A673 (cell line): ENCODE data around the gene SRSF2. TPM values are rescaled to one million over a fixed set of nuclear protein-coding genes. Genes with fewer than 3 reads are reported as not detected.

ENCODE experiments used
- BruUV-seq: library from RNA; stranded (reverse); fragments of 400-500 nt; replicated peaks from 2 replicates; lab custom pipeline; 2021; lab: Mats Ljungman, UMichigan
- CTCF ChIA-PET: fragments of 300-600 bp; sonication (Branson Sonifier 250); formaldehyde crosslinking; loops from one replicate; lab custom pipeline; 2022; ENCODE audit warnings: antibody characterized with exemption; lab: Charles Lee
- POLR2A ChIA-PET: fragments of 300-600 bp; sonication (Branson Sonifier 250); formaldehyde crosslinking; loops from one replicate; lab custom pipeline; 2022; ENCODE audit warnings: antibody characterized with exemption; ENCODE audit not compliant: low non-redundant PET; lab: Charles Lee
- DNase-seq: peaks from one replicate; pipeline ENCODE4 v3.0.0-alpha.2; 2015; ENCODE audit warnings: low spot score
- H3K27ac ChIP-seq: fragments of 200-600 bp; sonication (generic); 2 replicates; pipeline ENCODE4 v1.5.1; 2016; ENCODE audit warnings: mixed run types, low read depth, mild to moderate bottlenecking, mixed read lengths, antibody characterized with exemption, low read length; ENCODE audit not compliant: poor library complexity, severe bottlenecking
- H3K27me3 ChIP-seq: fragments of 200-600 bp; sonication (generic); replicated peaks from 2 replicates; pipeline ENCODE4 v1.6.1; 2017; ENCODE audit warnings: mixed run types, low read depth, mild to moderate bottlenecking, mixed read lengths, antibody characterized with exemption, low read length; ENCODE audit not compliant: insufficient read depth, poor library complexity
- H3K36me3 ChIP-seq: fragments of 200-600 bp; sonication (generic); 2 replicates; pipeline ENCODE4 v1.6.1; 2016; ENCODE audit warnings: mixed run types, mild to moderate bottlenecking, mixed read lengths, antibody characterized with exemption, low read length; ENCODE audit not compliant: insufficient read depth, poor library complexity, severe bottlenecking
- H3K4me1 ChIP-seq: fragments of 200-600 bp; sonication (generic); 2 replicates; pipeline ENCODE4 v1.6.1; 2017; ENCODE audit warnings: mixed run types, mild to moderate bottlenecking, mixed read lengths, antibody characterized with exemption, low read length; ENCODE audit not compliant: insufficient read depth, poor library complexity, severe bottlenecking
- H3K4me3 ChIP-seq: fragments of 200-600 bp; sonication (generic); 2 replicates; pipeline ENCODE4 v1.5.1; 2016; ENCODE audit warnings: low read depth, mixed run types, mild to moderate bottlenecking, mixed read lengths, low read length; ENCODE audit not compliant: poor library complexity, severe bottlenecking
- H3K9me3 ChIP-seq: fragments of 200-600 bp; sonication (generic); 2 replicates; pipeline ENCODE4 v1.6.1; 2016; ENCODE audit warnings: mixed run types, low read depth, mild to moderate bottlenecking, mixed read lengths, antibody characterized with exemption, low read length; ENCODE audit not compliant: poor library complexity, severe bottlenecking
- EZH2 ChIP-seq: fragments of 200-600 bp; sonication (generic); IDR thresholded peaks from 2 replicates; pipeline ENCODE4 v1.6.1; 2017; ENCODE audit warnings: borderline replicate concordance, low read depth, mild to moderate bottlenecking, mixed read lengths, antibody characterized with exemption, low read length; ENCODE audit not compliant: poor library complexity, severe bottlenecking
- intact Hi-C: fragments of 100-400 bp; cut with micrococcal nuclease; formaldehyde crosslinking; loops from one replicate; pipeline ENCODE4 v1.10.0; 2022; ENCODE audit not compliant: unreplicated experiment
- microRNA-seq: library from miRNA; unstranded; fragments of <30 nt; microRNA quantifications from one replicate; pipeline ENCODE4 v1.2.0, GENCODE V29; 2021
- total RNA-seq: library from RNA; stranded (reverse); gene quantifications from 2 replicates; pipeline ENCODE4 v1.2.3, GENCODE V29; 2021
- TF ChIP-seq, protein P1 (sequence below): fragments of 300-800, 200-600 bp; sonication (generic); conservative IDR thresholded peaks from 2 replicates; pipeline ENCODE4 v1.5.1; 2017; ENCODE audit warnings: low read depth, mild to moderate bottlenecking, antibody characterized with exemption, low read length, moderate library complexity, mixed read lengths

Gene SRSF2
- total RNA-seq, 1 experiment from 2014 or later = 406 TPM

DNA sequence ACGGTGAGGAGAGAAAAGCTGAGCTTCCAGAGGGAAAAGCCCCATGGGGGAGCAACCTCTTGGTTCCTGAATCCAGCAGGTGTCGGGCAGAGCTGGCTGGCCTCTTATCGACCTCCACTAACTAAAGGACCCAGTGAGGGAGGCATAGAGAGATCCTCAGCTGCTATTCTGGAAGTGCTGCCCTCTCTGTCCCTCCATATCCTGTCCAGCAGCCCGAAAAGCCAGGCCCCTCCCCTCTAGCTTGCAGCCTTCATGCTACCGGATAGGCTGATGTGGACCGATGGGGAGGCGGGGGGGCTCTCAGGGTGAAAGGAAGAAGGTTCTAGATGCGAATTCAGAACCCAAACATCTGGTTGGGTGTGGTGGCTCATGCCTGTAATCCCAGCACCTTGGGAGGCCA lies 51.3 kb downstream of the SRSF2 start:
- TF ChIP-seq, protein P1, sequence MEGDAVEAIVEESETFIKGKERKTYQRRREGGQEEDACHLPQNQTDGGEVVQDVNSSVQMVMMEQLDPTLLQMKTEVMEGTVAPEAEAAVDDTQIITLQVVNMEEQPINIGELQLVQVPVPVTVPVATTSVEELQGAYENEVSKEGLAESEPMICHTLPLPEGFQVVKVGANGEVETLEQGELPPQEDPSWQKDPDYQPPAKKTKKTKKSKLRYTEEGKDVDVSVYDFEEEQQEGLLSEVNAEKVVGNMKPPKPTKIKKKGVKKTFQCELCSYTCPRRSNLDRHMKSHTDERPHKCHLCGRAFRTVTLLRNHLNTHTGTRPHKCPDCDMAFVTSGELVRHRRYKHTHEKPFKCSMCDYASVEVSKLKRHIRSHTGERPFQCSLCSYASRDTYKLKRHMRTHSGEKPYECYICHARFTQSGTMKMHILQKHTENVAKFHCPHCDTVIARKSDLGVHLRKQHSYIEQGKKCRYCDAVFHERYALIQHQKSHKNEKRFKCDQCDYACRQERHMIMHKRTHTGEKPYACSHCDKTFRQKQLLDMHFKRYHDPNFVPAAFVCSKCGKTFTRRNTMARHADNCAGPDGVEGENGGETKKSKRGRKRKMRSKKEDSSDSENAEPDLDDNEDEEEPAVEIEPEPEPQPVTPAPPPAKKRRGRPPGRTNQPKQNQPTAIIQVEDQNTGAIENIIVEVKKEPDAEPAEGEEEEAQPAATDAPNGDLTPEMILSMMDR = no peak
- no peak for TF ChIP-seq EZH2
- no peaks in the 10 kb centered on the region for H3K27me3 ChIP-seq
- H3K36me3 ChIP-seq = peaks cover 6% of the 10 kb centered on the region
- no TSS peak for BruUV-seq
- intact Hi-C loops = no loop called here
- ChIA-PET POLR2A (no interaction called here), CTCF (no interaction called here)
- no peak overlapping the region for H3K27ac ChIP-seq
- H3K4me1 ChIP-seq = no peaks in the 10 kb centered on the region
- no peak for DNase-seq
- H3K4me3 ChIP-seq = no peak overlapping the region
- H3K9me3 ChIP-seq = no peaks in the 10 kb centered on the region

DNA sequence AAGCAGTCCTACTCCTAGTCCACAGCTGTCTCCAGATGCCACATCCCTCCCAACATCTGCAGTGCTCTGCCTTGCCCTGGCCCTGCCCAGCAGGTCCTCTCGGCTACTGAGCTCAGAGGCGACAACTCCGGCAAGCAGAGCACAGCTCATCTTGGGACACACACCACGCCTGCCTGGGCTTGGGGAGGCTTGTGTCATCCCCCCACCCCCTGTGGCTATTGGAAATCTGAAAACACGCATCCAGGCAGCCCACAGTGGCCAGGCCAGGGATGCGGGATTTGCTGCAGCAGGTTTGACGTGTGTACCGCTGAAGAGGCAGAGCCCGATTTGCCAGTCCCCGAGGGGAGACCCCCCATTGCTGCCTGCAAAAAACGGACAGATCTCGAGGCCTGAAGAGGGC lies 51.8 kb downstream of the SRSF2 start:
- ChIA-PET POLR2A (no interaction called here), CTCF (no interaction called here)
- Histone ChIP-seq H3K4me1 (no peaks in the 10 kb centered on the region), H3K4me3 (no peak overlapping the region), H3K27ac (no peak overlapping the region), H3K36me3 (peaks cover 6% of the 10 kb centered on the region), H3K27me3 (no peaks in the 10 kb centered on the region), H3K9me3 (no peaks in the 10 kb centered on the region)
- TF ChIP-seq EZH2 = no peak
- TF ChIP-seq, protein P1 = no peak
- BruUV-seq = no TSS peak
- no peak for DNase-seq
- intact Hi-C loops = no loop called here

DNA sequence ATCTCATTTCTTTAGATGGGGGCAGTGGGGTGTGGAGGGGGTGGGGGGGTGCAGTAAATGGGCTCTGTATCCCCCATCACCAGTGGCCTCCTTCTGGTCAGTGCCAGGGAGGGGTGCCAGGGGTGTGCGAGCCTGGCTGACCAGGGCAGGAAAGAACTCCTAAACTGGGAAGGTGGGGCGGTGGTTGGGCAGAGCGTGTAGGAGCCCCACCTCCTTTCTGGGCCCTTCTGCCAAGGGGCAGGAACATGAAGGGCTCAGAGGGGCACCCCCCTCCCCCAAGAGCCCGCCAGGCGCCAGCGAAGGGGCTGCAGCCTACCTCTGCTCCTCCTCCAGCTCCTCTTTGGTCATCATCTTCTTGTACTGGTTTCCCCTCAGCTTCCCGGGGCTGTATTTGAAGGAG lies 52.4 kb downstream of the SRSF2 start:
- H3K36me3 ChIP-seq = peaks cover 6% of the 10 kb centered on the region
- H3K4me3 ChIP-seq = no peak overlapping the region
- ChIA-PET POLR2A (no interaction called here), CTCF (interaction anchor here (0.9 kb wide), 1 partner anchor 218 kb away, joined by 3 read pairs; no protein-coding TSS in a partner anchor)
- no peaks in the 10 kb centered on the region for H3K4me1 ChIP-seq
- BruUV-seq = no TSS peak
- no peak for DNase-seq
- TF ChIP-seq, protein P1 = no peak
- no peak for TF ChIP-seq EZH2
- intact Hi-C loops = loop anchor here (5.0 kb wide), 1 partner anchor 162 kb away; no protein-coding TSS in a partner anchor
- H3K27me3 ChIP-seq = no peaks in the 10 kb centered on the region
- H3K27ac ChIP-seq = no peak overlapping the region
- H3K9me3 ChIP-seq = no peaks in the 10 kb centered on the region

Small RNA genes within 50 kb of the gene (microRNA-seq; reads per million reads assigned to microRNA genes)
- 12.7 reads per million, percentile 34 among the genes with 10 or more reads in this experiment for gene MIR636

Other genes starting within 250 kb of the SRSF2 start
- gene RHBDF2, start 235.9 kb downstream of the SRSF2 start, total RNA-seq = 20.4 and 26.5 TPM in 2 replicates
- 0.56 and 0.61 TPM in 2 replicates for gene CYGB, start 199.6 kb downstream of the SRSF2 start, total RNA-seq
- gene PRCD, start 197.3 kb downstream of the SRSF2 start, total RNA-seq = not detected in 2 replicates
- not detected in 2 replicates for gene ST6GALNAC2, start 151.5 kb downstream of the SRSF2 start, total RNA-seq
- not detected in 2 replicates for gene ST6GALNAC1, start 93.6 kb downstream of the SRSF2 start, total RNA-seq
- gene MXRA7, start 26.4 kb downstream of the SRSF2 start, total RNA-seq = 61.5 and 62.8 TPM in 2 replicates
- gene JMJD6, start 10.7 kb downstream of the SRSF2 start, total RNA-seq = 66.9 and 77.6 TPM in 2 replicates
- gene METTL23, start 10.5 kb downstream of the SRSF2 start, total RNA-seq = 42.4 and 46.0 TPM in 2 replicates
- 37.4 and 38.8 TPM in 2 replicates for gene MFSD11, start 788 bp upstream of the SRSF2 start, total RNA-seq
- gene MGAT5B, start 131.1 kb upstream of the SRSF2 start, total RNA-seq = 1.1 and 3.7 TPM in 2 replicates